Retinal pigment epithelial cell (primary cell): ENCODE measurements around the gene CD248.

Experiments
- DNase-seq: peaks from one replicate; pipeline ENCODE4 v3.0.0-alpha.2; 2010; ENCODE audit warnings: low read depth
- H3K4me3 ChIP-seq: 2 replicates; pipeline ENCODE4 v1.5.1; 2011; ENCODE audit warnings: mild to moderate bottlenecking, low read length, control low read depth, moderate library complexity
- TF ChIP-seq, protein P1 (sequence below): conservative IDR thresholded peaks from 2 replicates; pipeline ENCODE4 v1.5.1; 2011; ENCODE audit warnings: low read depth, low read length, control low read depth, inconsistent platforms

The CD248 gene

DNA sequence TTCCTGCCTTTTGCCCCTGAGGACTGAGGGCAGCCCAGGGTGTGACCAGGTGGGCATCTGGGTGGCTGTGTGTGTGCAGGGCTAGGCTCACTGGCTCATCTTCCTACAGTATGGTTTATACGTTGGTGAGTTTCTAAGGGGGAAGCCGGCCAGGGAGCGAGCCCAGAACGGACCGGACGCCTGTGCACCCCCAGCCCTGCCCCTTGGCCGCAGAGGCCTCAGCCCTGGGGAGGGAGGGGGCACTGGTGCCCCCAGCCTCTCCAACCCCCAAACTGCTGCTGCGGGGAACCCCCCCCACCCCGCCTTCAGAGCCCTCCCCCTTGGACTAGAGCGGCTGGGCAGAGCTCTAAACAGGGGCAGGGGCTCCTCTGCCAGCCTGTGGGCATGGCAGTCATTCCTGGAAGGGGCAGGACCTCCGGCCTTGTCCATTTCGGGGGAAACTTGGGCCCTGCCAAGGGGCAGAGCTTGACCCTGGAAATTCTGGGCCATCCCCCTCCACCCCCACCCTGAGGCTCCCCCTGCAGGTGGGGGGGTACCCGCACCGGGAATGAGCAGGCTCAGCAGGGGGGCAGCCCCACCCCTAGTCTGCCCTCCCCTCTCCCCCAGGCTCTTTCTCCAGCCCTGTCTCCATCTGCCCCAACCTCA lies 33.3 kb downstream of the CD248 start:
- H3K4me3 ChIP-seq = no peak overlapping the region
- no peak for DNase-seq
- TF ChIP-seq, protein P1, sequence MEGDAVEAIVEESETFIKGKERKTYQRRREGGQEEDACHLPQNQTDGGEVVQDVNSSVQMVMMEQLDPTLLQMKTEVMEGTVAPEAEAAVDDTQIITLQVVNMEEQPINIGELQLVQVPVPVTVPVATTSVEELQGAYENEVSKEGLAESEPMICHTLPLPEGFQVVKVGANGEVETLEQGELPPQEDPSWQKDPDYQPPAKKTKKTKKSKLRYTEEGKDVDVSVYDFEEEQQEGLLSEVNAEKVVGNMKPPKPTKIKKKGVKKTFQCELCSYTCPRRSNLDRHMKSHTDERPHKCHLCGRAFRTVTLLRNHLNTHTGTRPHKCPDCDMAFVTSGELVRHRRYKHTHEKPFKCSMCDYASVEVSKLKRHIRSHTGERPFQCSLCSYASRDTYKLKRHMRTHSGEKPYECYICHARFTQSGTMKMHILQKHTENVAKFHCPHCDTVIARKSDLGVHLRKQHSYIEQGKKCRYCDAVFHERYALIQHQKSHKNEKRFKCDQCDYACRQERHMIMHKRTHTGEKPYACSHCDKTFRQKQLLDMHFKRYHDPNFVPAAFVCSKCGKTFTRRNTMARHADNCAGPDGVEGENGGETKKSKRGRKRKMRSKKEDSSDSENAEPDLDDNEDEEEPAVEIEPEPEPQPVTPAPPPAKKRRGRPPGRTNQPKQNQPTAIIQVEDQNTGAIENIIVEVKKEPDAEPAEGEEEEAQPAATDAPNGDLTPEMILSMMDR = no peak

DNA sequence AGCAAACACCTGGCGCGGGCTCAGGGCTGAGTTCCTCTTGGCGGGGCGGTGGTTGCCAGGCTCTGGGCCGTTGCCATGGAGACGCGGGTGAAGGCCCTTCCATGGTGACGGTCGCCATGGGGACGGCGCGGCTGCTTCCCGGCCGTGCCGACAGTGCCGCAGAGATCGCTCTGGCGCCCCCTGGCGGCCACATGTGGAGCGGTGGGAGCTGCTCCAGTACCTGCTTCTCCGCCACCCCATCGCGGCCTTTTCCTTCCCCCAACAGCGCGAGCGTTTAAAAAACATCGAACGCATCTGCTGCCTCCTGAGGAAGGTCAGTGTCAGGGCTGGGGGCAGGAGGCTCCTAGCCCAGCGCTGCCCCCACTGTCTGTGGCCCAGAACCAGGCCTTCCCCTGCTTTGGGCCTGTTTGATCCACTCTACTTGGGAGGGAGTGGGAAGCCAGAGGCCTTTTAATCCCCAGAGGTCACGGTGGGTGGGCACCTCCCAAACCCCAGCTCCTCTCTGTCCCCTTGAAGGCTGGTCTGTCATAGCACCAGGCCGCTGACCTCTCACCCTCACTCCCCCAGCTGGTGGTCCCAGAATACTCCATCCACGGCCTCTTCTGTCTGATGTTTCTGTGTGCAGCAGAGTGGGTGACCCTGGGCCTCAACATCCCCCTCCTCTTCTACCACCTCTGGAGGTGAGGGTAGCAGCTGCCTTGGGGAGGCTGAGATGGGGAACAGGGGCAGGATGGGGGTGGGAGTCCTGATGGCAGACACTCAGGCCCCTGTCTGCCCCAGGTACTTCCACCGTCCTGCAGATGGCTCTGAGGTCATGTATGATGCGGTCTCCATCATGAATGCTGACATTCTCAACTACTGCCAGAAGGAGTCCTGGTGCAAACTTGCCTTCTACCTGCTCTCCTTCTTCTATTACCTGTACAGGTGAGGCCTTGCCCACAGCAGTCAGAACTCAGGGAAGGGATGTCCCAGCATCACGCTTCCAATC lies 34.1 kb downstream of the CD248 start:
- peak; percentile 76 for DNase-seq
- H3K4me3 ChIP-seq = no peak overlapping the region
- TF ChIP-seq, protein P1 = peak; percentile 93

DNA sequence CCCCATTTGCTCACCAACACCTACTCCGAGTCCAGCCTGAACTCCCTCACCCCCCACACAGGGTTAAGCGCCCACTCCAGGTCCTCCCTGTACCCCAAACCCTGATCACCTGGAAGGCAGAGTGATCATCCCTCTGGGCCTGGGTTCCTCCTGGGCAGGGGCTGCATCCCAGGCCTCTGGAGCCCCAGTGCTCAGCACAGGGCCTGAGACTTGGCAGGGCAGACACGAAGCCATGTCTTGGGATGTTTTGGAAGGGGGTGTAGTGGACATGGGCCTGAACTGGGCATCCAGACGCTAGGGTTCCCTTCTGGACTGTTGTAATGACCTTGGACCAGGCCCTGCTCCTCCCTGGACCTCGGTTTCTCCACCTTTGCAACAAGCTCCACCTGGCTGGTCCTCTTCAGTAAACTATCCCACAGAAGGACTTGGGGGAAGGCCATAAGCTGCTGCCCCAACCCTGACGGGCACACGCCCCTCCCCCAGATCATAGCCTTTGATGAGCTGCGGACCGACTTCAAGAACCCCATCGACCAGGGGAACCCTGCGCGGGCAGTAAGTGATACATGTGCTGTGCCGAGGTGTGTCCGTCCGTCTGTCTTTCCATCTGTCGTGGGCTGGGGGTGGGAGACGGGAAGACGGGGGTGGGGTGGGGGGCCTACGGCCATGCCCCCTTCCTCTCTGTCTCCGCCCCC lies 34.9 kb downstream of the CD248 start:
- no peak overlapping the region for H3K4me3 ChIP-seq
- TF ChIP-seq, protein P1 = no peak
- DNase-seq = no peak

DNA sequence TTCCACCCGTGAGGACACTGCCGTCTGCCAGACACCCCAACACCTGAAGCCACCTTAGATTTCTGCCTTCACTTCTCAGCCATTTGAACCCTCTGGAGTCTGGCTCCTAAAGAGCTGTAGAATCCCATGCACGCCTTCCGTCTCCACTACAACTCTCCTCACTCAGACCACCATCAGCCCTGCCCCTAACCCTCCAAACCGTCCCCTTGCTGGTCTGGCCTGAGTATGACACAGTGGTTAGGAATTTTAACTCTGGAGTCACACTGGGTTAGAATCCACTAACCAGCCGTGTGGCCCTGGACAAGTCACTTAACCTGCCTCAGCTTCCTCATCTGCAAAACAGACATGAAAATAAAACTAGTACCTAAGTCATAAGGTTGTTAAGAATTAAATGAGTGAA lies 35.8 kb downstream of the CD248 start:
- TF ChIP-seq, protein P1 = no peak
- H3K4me3 ChIP-seq = no peak overlapping the region
- DNase-seq = no peak

DNA sequence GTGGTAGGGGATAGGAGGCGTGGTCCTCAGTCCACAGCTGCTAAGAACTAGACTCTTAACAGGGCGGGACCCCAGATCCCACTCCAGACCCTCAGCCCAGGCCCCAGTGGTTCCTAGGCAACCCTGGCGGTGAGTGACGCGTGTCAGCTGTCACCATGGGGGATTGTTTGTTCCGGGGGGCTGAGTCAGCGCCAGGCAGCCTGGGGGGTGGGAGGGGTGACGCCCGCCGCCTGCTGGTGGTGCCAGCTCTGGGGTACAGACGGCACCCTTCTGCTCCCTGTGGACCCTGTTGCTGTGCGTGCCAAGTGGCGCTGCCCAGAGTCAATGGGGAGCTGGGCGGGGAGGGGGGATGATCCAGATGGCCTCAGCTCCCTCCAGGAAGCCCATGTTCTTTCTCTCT lies 36.4 kb downstream of the CD248 start:
- DNase-seq = no peak
- TF ChIP-seq, protein P1 = no peak
- no peak overlapping the region for H3K4me3 ChIP-seq

DNA sequence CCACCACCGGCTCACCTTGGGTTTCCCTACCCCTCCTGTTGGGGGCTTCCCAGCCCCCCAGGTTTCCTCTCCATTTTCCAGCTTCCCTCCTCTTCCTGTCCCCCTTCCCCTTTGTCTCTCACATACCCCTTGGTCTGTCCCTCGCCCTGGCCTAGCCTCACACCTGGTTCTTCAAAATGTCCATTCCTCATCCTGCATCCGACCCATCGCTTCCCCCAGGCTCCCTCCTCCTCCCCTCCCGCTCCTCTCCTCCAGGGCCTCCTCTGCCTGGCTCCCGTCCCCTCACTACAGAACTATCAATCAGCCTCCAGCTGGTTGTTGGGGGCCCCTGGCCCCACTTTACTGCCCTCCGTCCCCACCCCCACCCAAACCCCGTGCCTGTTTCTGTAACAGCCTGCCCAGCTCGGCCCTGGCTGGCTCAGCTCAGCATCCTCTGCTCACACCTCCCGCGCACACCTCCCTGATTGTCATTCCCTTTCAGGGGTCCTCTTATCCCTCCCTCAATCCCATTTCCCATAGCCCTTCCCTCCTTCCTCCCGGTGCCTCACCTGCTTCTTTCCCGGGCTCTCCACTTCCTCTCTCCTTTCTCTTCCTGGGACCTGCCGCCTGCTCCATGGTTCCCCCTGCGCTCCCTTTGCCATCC lies 37.6 kb downstream of the CD248 start:
- TF ChIP-seq, protein P1 = no peak
- no peak for DNase-seq
- no peak overlapping the region for H3K4me3 ChIP-seq
